K562 (cell line): Measurements from ENCODE around the gene GLRX5. TPM values are rescaled to one million over a fixed set of nuclear protein-coding genes. Genes with fewer than 3 reads are reported as not detected.

Source experiments
- DIDO1 ChIP-seq: fragments of 450-650 bp; IDR thresholded peaks from 2 replicates; pipeline ENCODE4 v1.6.1; 2016; ENCODE audit warnings: low read depth, missing biosample characterization, missing genetic modification characterization
- EZH2 ChIP-seq: IDR thresholded peaks from 2 replicates; pipeline ENCODE4 v1.6.1; 2012; ENCODE audit warnings: low read depth, mild to moderate bottlenecking, inconsistent platforms, low read length, borderline replicate concordance
- FIP1L1 ChIP-seq: fragments of 200-400 bp; formaldehyde crosslinking; IDR thresholded peaks from 2 replicates; pipeline ENCODE4 v1.6.1; 2018; ENCODE audit warnings: mild to moderate bottlenecking, low read depth, low read length; ENCODE audit not compliant: poor library complexity, severe bottlenecking
- HLTF ChIP-seq: fragments of 450-650 bp; IDR thresholded peaks from 2 replicates; pipeline ENCODE4 v1.6.1; 2016
- NBN ChIP-seq: fragments of 450-650 bp; IDR thresholded peaks from 2 replicates; pipeline ENCODE4 v1.6.1; 2016; ENCODE audit warnings: low read depth, mild to moderate bottlenecking
- SMAD3 ChIP-seq: fragments of 450-650 bp; formaldehyde crosslinking; conservative IDR thresholded peaks from 2 replicates; pipeline ENCODE4 v1.4.0; 2020; ENCODE audit warnings: mild to moderate bottlenecking
- USF2 ChIP-seq: sonication (generic); formaldehyde crosslinking; IDR thresholded peaks from 2 replicates; pipeline ENCODE4 v1.5.0; 2020; ENCODE audit warnings: missing genetic modification reagents
- ZHX1 ChIP-seq: fragments of 150-350 bp; conservative IDR thresholded peaks from 2 replicates; pipeline ENCODE4 v1.6.1; 2014; ENCODE audit warnings: low read length
- ZMIZ1 ChIP-seq, 2 experiments: fragments of 150-350 bp in 1 of 2; IDR thresholded peaks; 2 replicates each; pipeline ENCODE4 v1.6.1; 2012 to 2016; ENCODE audit warnings: low read depth in 2 of 2, low read length in 2 of 2, mild to moderate bottlenecking in 1 of 2, moderate library complexity in 1 of 2
- ZNF318 ChIP-seq, 2 experiments: fragments of 450-650 bp; IDR thresholded peaks; 2 replicates each; pipeline ENCODE4 v1.6.1; 2016; ENCODE audit warnings: mild to moderate bottlenecking in 2 of 2, borderline replicate concordance in 1 of 2, low read depth in 1 of 2, moderate library complexity in 1 of 2
- ZNF707 ChIP-seq: fragments of 250-450 bp; sonication (Bioruptor Pico); conservative IDR thresholded peaks from 2 replicates; pipeline ENCODE4 v1.8.0; 2022; ENCODE audit warnings: inconsistent platforms, mild to moderate bottlenecking, moderate library complexity
- polyA plus RNA-seq, 8 experiments: library from polyadenylated mRNA; depleted of rRNA in 4 of 8; stranded (reverse) in 5 of 8; unstranded in 3 of 8; fragments of >200 nt; fragmentation: Nextera tagmentation in 2 of 8; fragmentation: Illumina TruSeq in 1 of 8; extraction: Ambion mirVana in 2 of 8; extraction: Trizol in 1 of 8; gene quantifications; 2 replicates each; pipeline versions ENCODE4 v1.2.1 to v1.2.3, GENCODE V29; 2011 to 2014; ENCODE audit warnings: inconsistent platforms in 1 of 8, missing spikeins in 1 of 8
- total RNA-seq, 7 experiments: library from RNA; depleted of rRNA in 6 of 7; stranded (reverse); fragments of >200 nt in 6 of 7; fragmentation: Illumina TruSeq in 2 of 7; extraction: Trizol in 2 of 7; gene quantifications; 2 replicates each; pipeline versions ENCODE4 v1.2.1 to v1.2.3, GENCODE V29; 2011 to 2021; ENCODE audit warnings: low replicate concordance in 1 of 7

The GLRX5 gene
- total and polyA plus RNA-seq, 9 of the 15 experiments (the other 6 are each of a cell fraction or from before 2014, with no cell fraction given) = 16.7 to 96.8 (median 66.8) TPM

GRCh38 chr14:95502381-95502950 is 32.4 kb upstream of the GLRX5 start (continued):
- no peak for TF ChIP-seq ZNF318 (IDR thresholded peaks at IDR 0.05; ENCODE audit: borderline replicate concordance in 1 of 2, low read depth in 1 of 2)
- TF ChIP-seq ZMIZ1 (IDR thresholded peaks at IDR 0.05; ENCODE audit: low read depth in 2 of 2, low read length in 2 of 2) = no peak
- no peak for TF ChIP-seq ZNF707 (CRISPR knock-in tag)
- TF ChIP-seq SMAD3 (CRISPR knock-in tag) = no peak
- TF ChIP-seq USF2 (CRISPR knock-in tag) = no peak
- TF ChIP-seq ZHX1 = no peak
- TF ChIP-seq FIP1L1 = no peak
- TF ChIP-seq HLTF = no peak
- no peak for TF ChIP-seq NBN
- TF ChIP-seq EZH2 = no peak
- no peak for TF ChIP-seq DIDO1 (tag)
